GM10266 (cell line): ENCODE data around the gene MAST4.
A peak's percentile ranks its signal among the peaks of the same experiment; 100 is the strongest.

Experiments used
- DNase-seq: peaks from one replicate; pipeline ENCODE4 v3.0.0; 2012; ENCODE audit errors: extremely low spot score
- TF ChIP-seq, protein P1 (sequence below): IDR thresholded peaks from 2 replicates; pipeline ENCODE4 v1.5.1; 2012; ENCODE audit warnings: mild to moderate bottlenecking, low read depth; ENCODE audit not compliant: control insufficient read depth, insufficient read depth; ENCODE audit errors: missing control alignments

MAST4 gene

GRCh38 chr5:66985417-66985816 lies 389.2 kb downstream of the MAST4 start:
- TF ChIP-seq, protein P1, sequence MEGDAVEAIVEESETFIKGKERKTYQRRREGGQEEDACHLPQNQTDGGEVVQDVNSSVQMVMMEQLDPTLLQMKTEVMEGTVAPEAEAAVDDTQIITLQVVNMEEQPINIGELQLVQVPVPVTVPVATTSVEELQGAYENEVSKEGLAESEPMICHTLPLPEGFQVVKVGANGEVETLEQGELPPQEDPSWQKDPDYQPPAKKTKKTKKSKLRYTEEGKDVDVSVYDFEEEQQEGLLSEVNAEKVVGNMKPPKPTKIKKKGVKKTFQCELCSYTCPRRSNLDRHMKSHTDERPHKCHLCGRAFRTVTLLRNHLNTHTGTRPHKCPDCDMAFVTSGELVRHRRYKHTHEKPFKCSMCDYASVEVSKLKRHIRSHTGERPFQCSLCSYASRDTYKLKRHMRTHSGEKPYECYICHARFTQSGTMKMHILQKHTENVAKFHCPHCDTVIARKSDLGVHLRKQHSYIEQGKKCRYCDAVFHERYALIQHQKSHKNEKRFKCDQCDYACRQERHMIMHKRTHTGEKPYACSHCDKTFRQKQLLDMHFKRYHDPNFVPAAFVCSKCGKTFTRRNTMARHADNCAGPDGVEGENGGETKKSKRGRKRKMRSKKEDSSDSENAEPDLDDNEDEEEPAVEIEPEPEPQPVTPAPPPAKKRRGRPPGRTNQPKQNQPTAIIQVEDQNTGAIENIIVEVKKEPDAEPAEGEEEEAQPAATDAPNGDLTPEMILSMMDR = no peak
- no peak for DNase-seq

GRCh38 chr5:66986009-66986408 lies 389.8 kb downstream of the MAST4 start:
- no peak for DNase-seq
- TF ChIP-seq, protein P1 = no peak

- no peak for DNase-seq
- TF ChIP-seq, protein P1 = no peak
These were observed 390.3 kb downstream of the MAST4 start for GRCh38 chr5:66986534-66986933.

DNA sequence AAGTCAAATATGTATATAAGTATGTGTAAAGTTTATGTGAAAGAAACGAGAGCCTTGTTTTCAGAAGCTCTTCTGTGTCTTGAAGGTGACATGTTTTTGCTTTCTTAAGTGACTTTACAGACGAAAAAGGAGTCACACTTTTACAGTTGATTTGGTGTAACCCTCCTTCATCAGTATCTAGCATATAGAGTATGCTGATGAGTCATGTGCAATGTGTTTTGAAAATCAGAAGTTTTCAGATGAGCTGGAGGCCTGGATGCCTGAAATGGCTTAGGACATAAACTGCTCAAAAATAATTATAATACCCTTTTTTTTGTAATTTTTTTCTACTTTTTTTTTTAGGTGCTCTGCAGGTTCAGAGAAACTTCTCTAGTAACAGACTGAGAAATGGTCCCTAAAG lies 390.9 kb downstream of the MAST4 start:
- DNase-seq = no peak
- TF ChIP-seq, protein P1 = no peak

DNA sequence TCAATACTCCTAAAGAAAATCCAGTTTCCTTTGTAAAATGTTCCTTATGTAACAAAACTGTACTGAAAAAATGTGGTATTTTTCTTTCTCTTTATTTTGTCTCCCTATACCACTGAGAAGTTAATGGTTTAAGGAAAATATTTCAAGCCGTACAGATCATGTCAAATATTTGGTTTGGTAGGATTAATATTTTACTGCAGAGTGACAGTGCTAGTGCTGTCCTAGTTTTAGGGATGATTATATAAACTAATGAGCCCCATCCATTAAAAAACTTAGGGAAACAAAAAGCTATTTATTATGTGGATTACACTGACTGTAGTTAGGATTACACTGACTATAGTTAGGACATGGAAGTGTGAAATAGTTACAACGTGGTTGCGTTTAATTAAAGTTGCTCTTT lies 391.3 kb downstream of the MAST4 start:
- TF ChIP-seq, protein P1 = no peak
- DNase-seq = no peak

DNA sequence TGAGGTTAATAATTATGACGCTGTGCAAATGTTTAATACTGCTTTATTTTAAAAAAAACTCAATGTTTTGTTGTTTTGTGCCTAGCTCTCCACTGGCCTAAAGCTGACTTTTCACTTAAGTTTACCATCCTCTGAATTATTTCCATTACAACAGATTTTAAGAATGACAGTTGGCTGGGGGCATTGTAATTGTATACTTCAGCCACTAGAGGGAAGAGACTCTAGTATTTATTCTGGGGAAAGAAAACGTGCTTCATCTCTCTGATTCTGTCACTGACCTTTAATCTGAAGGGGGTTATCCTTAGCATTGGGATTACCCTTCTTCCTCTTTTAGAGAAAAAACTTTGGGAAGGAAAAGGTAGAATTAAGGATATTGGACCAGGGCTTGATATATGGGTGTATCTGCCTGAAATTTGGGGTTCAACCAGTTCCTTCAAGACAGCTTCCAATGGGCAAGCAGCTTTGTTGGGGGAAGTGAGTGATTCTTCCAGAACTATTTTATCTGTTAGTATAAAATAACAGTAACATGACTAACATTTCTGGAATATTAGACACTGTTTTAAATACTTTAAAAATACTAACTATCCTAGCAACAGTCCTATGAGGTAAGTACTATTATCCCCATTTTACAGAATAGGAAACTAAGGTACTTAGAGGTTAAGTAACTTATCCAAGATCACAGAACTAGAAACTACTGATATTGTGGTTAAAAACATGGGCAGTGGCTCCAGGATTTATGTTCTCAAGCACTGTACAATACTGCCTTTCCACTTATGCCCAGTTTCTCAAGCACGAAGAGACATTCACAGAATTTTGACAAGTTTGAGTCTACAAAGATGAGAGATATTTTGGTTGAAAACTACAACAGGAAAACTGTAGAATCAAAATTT lies 392.0 kb downstream of the MAST4 start:
- TF ChIP-seq, protein P1 = peak; percentile 65
- peak; percentile 29 for DNase-seq

- no peak for DNase-seq
- TF ChIP-seq, protein P1 = no peak
These were observed 393.1 kb downstream of the MAST4 start for GRCh38 chr5:66989286-66989685.
